Stimulated activated memory B cell treated with anti-CD40 and anti-IgM and Interleukin-4, amounts not matched to agents 10 μg/mL and 1 μg/mL and 100 μg/mL, for 72 hours (primary cell): Measurements from ENCODE around the gene DGCR2.
"Not testable (repeated sequence)": the region's sequence is repeated elsewhere in the genome, so short reads cannot be mapped to it uniquely, and the experiment has no call there.

Source experiments
- ATAC-seq: fragments of 150-1000 bp; cut with Tn5 transposase; 2 replicates; pipeline ENCODE4 v1.10.0; 2021
- H3K27ac Mint-ChIP-seq: one replicate; pipeline ENCODE4 v1.8.0; 2022; ENCODE audit warnings: mild to moderate bottlenecking, mixed read lengths
- H3K27me3 Mint-ChIP-seq: one replicate; pipeline ENCODE4 v1.8.0; 2022; ENCODE audit warnings: mixed read lengths
- H3K36me3 Mint-ChIP-seq: one replicate; pipeline ENCODE4 v1.8.0; 2022; ENCODE audit warnings: mixed read lengths
- H3K4me1 Mint-ChIP-seq: one replicate; pipeline ENCODE4 v1.8.0; 2022; ENCODE audit warnings: mixed read lengths
- H3K4me3 Mint-ChIP-seq: one replicate; pipeline ENCODE4 v1.8.0; 2022; ENCODE audit warnings: mild to moderate bottlenecking, moderate library complexity, mixed read lengths
- H3K9me3 Mint-ChIP-seq: one replicate; pipeline ENCODE4 v1.8.0; 2022; ENCODE audit warnings: mixed read lengths

Gene DGCR2

DNA sequence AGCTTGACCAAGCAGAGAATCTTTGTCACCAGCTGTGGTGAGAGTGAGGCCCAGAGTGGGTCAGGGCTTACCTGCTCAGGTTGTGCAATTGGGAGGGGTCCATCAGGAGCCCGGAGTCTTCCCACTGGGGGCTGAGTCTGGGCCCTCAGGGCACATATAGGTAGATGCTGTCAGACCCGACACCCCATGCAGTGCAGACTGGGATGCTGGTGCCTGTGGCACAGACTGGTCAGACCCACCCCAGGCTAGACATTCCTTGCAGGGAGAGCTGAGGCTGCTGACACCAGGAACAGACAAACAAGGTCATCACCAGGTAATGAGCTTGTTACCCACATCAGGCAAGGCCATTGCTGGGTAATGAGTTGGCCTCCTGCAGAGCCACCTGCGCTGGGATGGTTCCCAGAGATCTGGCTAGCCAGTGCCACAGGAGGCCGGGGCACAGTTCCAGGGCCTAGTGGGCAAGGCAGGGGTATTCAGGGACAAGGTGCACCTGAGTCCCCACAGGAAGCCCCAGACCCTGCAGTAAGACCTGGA lies 97.2 kb downstream of the DGCR2 start:
- ATAC-seq = not testable (repeated sequence)

DNA sequence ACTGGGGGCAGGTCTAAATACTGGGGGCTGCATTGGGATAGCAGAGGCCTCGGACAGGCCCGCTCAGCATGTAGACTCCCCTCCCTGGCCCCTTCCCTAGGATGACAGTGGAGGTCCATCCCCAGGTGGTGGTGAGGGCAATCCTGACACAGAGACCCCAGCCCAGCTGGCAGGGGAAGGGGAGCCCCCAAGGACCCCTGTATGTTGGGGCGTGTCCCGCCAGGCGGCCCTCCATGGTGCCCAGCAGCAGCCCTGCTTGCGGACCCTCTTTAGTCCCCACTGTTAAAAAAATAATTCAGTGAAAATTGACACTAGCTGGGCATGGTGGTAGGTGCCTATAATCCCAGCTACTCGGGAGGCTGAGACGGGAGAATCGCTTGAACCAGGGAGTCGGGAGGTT lies 98.3 kb downstream of the DGCR2 start:
- ATAC-seq, H3K4me3 Mint-ChIP-seq, H3K36me3 Mint-ChIP-seq, H3K27ac Mint-ChIP-seq, H3K9me3 Mint-ChIP-seq: not testable (repeated sequence)
- H3K4me1 Mint-ChIP-seq = peaks cover 11% of the 10 kb centered on the region
- peaks cover 59% of the 10 kb centered on the region for H3K27me3 Mint-ChIP-seq

More for the DNA sequence above, 97.2 kb downstream of the DGCR2 start:
- H3K4me3 Mint-ChIP-seq, H3K36me3 Mint-ChIP-seq, H3K9me3 Mint-ChIP-seq, H3K27ac Mint-ChIP-seq: not testable (repeated sequence)
- Mint-ChIP-seq H3K27me3 (peaks cover 51% of the 10 kb centered on the region), H3K4me1 (peaks cover 13% of the 10 kb centered on the region)

DNA sequence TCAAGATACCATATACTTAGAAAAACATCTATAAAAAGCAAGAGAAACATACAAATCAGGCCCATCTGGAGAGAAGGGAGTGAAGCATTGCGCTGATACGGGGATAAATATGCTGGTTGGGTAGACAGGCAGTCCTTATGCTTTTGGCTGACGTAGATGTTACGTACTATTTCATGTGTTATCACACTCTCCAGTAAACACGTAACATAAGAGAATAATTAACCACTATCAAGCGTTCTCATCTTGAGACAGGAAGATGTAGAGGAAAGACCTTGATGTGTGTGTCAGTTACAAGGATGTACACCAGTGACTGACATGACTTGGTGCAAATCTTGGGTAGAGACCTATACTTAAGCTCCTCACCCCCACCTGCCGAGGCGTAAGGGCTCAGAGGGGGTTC lies 99.5 kb downstream of the DGCR2 start:
- ATAC-seq = no peak

DNA sequence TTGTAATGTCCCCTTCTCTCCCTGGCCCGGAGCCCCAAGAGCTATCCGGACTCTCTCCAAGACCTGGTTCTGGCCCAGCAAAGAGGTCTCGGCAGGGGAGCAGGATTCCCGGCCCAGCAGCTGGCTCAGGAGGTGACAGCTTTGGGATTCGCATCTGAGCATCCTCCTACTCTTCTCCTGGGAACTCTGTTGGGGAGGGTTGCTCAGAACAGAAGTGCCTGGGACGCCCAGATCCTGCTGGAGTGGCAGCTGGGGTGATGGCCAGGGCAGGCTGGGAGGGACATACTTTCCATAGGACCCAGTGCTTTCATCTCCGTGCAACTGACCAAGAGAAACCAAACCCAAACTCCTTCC lies 102.6 kb downstream of the DGCR2 start:
- ATAC-seq = no peak
- H3K27me3 Mint-ChIP-seq = peaks cover 40% of the 10 kb centered on the region
- H3K4me1 Mint-ChIP-seq = no peaks in the 10 kb centered on the region
- H3K4me3 Mint-ChIP-seq = no peak overlapping the region
- H3K27ac Mint-ChIP-seq = no peak overlapping the region
- H3K36me3 Mint-ChIP-seq = no peaks in the 10 kb centered on the region
- no peaks in the 10 kb centered on the region for H3K9me3 Mint-ChIP-seq

More for the DNA sequence above, 99.5 kb downstream of the DGCR2 start:
- H3K4me3 Mint-ChIP-seq = no peak overlapping the region
- H3K27ac Mint-ChIP-seq = no peak overlapping the region
- peaks cover 6% of the 10 kb centered on the region for H3K4me1 Mint-ChIP-seq
- H3K27me3 Mint-ChIP-seq = peaks cover 54% of the 10 kb centered on the region
- H3K36me3 Mint-ChIP-seq = no peaks in the 10 kb centered on the region
- H3K9me3 Mint-ChIP-seq = no peaks in the 10 kb centered on the region

DNA sequence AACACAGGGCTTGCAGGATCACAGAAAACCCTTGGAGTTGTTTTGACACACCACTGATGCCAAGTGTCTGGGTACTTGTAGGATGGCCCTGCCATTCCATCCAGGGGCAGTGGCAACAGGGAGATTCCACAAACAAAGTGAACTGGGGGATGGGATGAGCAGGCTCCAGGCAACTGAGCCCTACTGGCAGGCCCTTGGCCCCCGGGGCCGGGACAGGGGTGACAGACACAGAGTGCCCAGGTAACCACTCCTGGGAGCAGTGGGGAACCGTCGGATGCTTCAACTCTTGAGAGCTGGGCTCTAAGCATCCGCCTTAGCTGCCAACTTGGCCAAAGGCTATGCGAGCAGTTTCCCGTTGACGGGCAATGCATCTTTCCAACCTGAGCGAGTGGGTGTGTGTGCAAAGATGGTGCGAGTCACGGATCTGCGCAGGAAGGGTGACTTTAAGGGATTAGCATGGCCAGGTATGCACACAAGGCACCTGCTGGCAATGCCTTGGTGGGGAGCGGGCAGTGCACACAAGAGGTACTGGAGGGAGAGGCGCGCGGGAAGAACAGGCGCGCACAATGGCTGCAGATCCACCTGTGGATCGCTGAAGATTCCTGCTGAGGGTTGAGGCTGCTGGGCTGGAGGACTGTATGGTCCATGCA lies 103.1 kb downstream of the DGCR2 start:
- Mint-ChIP-seq H3K27me3 (peaks cover 35% of the 10 kb centered on the region), H3K4me3 (no peak overlapping the region), H3K27ac (no peak overlapping the region), H3K4me1 (no peaks in the 10 kb centered on the region), H3K36me3 (no peaks in the 10 kb centered on the region), H3K9me3 (no peaks in the 10 kb centered on the region)
- peak; percentile 10 for ATAC-seq

DNA sequence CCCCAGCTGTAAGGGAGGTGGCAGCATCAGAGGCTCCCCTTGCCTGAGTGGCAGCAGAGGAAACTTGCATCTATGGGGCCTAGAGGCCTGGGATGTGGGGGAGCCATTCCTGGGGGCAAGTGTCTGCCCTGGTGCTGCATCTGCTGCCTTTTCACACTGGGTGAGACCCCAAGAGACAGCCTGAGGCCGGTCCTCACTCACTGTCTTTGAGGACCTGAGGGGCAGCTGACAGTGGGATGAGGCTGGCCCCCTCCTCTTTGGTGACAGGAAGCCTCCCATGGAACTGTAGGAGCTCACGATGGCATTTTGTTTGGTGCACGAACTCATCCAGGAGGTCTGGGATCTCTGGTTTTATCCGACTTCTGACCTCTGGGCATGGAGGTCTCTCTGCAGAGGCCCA lies 104.0 kb downstream of the DGCR2 start:
- peaks cover 26% of the 10 kb centered on the region for H3K27me3 Mint-ChIP-seq
- no peaks in the 10 kb centered on the region for H3K4me1 Mint-ChIP-seq
- no peak overlapping the region for H3K4me3 Mint-ChIP-seq

DNA sequence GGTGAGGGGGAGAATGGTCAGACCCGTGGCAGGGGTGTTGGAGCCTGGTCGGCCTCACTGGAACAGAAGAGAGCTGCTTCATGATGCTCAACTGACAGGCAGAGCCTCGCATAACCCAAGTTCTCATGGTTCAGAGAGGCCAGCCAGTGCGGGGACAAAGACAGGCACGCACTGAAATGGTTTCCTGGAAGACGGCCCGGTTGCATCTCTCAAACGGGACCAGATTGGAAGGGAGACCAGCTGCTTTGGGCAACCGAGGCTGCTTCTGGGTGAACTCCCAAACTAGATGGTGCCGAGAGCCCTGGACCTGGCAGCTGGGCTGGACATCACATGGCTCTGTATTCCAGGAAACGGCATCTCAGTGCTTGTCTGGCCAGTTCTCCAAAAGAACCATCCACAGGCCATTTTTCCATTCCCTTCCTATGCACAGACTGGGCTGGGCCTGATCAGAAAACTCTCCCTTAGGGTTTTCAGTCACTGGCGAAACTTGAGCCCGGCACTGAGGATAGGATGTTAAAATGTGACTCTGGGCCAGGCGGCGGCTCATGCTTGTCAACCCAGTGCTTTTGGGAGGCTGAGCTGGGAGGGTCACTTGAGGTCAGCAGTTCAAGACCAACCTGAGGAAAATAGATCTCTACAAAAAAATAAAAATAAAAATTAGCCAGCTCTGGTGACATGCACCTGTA lies 106.0 kb downstream of the DGCR2 start:
- H3K27me3 Mint-ChIP-seq = peaks cover 30% of the 10 kb centered on the region
- ATAC-seq = no peak
- H3K4me3 Mint-ChIP-seq = no peak overlapping the region
- no peaks in the 10 kb centered on the region for H3K4me1 Mint-ChIP-seq
- H3K27ac Mint-ChIP-seq = no peak overlapping the region
- no peaks in the 10 kb centered on the region for H3K36me3 Mint-ChIP-seq
- no peaks in the 10 kb centered on the region for H3K9me3 Mint-ChIP-seq

More for the DNA sequence above, 104.0 kb downstream of the DGCR2 start:
- Mint-ChIP-seq H3K36me3 (no peaks in the 10 kb centered on the region), H3K27ac (no peak overlapping the region), H3K9me3 (no peaks in the 10 kb centered on the region)
- no peak for ATAC-seq

DNA sequence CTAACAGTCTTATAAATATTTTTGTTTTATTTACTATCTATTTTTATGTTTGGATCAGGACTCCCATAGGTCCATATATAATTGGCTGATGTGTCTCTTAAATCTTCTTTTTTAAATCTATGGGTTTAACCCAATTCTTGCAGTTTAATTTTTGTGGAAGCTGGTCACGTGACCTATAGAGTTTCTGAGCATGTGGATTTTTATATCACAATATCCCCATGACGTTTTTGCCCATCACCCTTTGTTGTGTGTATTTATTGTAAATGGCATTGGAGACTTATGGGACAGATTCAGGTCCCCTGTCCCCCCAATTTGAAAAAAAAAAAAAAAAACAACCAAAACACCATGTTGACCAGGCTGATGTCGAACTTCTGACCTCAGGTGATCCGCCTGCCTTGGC lies 107.3 kb downstream of the DGCR2 start:
- no peak for ATAC-seq
- Mint-ChIP-seq H3K27me3 (peaks cover 27% of the 10 kb centered on the region), H3K27ac (no peak overlapping the region), H3K4me1 (no peaks in the 10 kb centered on the region), H3K9me3 (no peaks in the 10 kb centered on the region), H3K36me3 (no peaks in the 10 kb centered on the region), H3K4me3 (no peak overlapping the region)

DNA sequence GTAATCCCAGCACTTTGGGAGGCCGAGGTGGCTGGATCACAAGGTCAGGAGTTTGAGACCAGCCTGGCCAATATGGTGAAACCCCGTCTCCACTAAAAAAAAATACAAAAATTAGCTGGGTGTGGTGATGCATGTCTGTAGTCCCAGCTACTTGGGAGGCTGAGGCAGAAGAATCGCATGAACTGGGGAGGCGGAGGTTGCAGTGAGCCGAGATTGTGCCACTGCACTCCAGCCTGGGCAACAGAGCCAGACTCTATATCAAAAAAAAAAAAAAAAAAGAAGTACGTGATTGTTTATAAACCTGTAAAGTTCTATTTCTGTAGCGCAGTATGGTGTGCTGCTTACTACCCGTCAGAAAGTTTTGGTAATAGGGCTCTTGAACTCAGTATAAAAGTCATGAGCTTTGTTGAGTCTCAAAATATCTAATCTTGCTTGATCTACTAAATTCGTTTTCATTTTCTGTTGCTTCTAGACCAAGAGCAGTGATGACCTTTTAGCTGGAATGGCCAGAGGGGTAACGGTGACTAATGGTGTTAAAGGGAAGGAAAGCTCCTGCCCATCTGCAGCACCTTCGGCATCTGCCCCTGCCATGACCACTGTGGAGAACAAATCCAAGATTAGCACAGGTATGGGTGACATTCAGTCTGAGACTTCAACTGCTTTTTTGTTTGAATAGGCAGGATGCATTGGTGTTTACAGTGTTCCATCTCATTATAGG lies 108.2 kb downstream of the DGCR2 start:
- not testable (repeated sequence) for H3K4me1 Mint-ChIP-seq, ATAC-seq, H3K9me3 Mint-ChIP-seq, H3K4me3 Mint-ChIP-seq, H3K36me3 Mint-ChIP-seq, H3K27ac Mint-ChIP-seq
- peaks cover 22% of the 10 kb centered on the region for H3K27me3 Mint-ChIP-seq

DNA sequence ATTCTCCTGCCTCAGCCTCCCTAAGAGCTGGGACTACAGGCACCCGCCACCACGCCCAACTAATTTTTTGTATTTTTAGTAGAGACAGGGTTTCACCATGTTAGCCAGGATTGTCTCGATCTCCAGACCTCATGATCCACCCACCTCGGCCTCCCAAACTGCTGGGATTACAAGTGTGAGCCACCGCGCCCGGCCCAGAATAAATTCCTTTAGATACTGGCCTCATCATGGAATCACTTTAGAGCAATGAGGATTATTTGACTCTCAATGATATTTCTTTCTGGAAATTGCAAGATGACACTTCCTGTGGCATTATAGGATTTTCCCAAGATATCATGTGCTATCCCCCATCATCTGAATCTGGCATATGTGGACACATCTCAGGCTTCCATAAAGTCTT lies 108.8 kb downstream of the DGCR2 start:
- H3K4me3 Mint-ChIP-seq, H3K27ac Mint-ChIP-seq, ATAC-seq, H3K36me3 Mint-ChIP-seq, H3K4me1 Mint-ChIP-seq, H3K9me3 Mint-ChIP-seq: not testable (repeated sequence)
- peaks cover 21% of the 10 kb centered on the region for H3K27me3 Mint-ChIP-seq

DNA sequence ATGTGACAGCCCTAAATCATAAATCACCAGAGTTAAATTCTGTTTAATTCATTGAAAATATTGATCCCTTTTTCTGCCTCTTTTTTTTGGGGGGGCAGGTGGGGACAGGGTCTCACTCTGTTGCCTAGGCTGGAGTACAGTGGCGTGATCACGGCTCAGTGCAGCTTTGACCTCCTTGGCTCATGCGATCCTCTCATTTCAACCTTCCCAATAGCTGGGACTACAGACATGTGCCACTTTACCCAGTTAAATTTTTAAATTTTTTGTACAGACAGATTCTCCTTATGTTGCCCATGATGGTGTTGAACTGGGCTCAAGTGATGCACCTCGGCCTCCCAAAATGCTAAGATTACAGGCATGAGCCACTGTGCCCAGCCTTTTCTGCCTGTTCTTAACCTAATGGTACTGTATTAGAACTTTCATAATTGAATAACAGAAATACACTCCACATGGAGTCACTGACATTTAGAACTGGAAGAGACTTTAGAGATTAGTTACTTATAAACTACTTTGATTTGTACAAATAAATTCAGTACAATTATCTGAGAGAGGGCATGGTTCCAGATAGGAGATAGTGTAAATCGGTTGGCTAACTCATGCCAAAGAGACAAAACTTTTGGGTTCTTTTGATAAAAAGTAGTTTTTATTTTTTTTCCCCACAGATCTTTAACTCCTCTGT lies 109.8 kb downstream of the DGCR2 start:
- H3K27me3 Mint-ChIP-seq = peaks cover 20% of the 10 kb centered on the region
- H3K4me3 Mint-ChIP-seq = no peak overlapping the region
- no peaks in the 10 kb centered on the region for H3K36me3 Mint-ChIP-seq
- no peaks in the 10 kb centered on the region for H3K4me1 Mint-ChIP-seq
- ATAC-seq = no peak
- H3K9me3 Mint-ChIP-seq = no peaks in the 10 kb centered on the region
- no peak overlapping the region for H3K27ac Mint-ChIP-seq

DNA sequence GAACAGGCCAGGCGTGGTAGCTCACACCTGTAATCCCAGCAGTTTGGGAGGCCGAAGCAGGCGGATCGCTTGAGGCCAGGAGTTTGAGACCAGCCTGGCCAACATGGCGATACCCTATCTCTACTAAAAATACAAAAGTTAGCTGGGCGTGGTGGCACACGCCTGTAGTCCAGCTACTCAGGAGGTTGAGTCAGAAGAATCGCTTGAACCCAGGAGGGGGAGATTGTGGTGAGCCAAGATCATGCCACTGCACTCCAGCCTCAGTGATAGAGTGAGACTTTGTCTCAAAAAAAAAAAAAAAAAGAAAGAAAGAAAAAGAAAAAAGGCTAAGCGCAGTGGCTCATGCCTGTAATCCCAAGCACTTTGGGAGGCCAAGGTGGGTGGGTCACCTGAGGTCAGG lies 110.6 kb downstream of the DGCR2 start:
- not testable (repeated sequence) for H3K36me3 Mint-ChIP-seq, H3K9me3 Mint-ChIP-seq, H3K4me3 Mint-ChIP-seq, H3K27ac Mint-ChIP-seq, H3K4me1 Mint-ChIP-seq, ATAC-seq
- peaks cover 24% of the 10 kb centered on the region for H3K27me3 Mint-ChIP-seq

DNA sequence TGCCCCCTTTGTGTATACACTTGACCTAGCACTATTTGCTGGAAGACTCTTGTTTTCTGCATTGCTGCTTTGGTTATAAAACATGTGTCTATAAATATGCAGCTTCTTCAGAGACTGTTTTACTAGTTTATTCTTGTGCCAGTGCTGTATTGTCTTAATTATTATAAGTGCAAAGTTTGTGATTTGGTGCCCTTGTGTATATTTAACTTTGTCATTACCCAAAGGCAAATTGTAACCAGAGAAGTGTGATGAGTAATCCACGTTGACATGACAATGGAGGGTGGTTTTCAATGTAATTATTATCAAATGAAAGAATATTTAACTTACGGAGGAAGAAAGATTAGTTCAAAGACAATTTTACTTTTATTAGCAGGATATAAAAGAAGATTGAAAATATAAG lies 111.1 kb downstream of the DGCR2 start:
- Mint-ChIP-seq H3K27me3 (peaks cover 29% of the 10 kb centered on the region), H3K4me3 (no peak overlapping the region), H3K4me1 (no peaks in the 10 kb centered on the region), H3K9me3 (no peaks in the 10 kb centered on the region), H3K27ac (no peak overlapping the region), H3K36me3 (no peaks in the 10 kb centered on the region)
- no peak for ATAC-seq

DNA sequence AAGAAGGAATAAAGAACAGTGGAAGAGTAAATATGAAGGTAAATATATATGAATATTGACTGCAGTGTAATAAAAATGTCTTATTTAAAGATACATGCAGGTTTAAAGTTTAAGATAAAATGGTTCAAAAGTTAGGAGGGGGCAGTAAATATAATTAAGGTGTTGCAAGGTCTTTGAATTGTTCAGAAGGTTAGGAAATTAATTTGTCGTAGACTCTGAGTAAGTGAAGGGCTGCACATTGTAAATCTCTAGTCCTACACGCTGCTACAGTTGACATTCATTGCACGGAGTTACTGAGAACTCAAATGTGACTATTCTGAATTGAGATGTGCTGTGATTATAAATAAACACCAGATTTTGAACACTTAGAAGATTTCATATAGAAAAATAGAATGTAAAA lies 116.3 kb downstream of the DGCR2 start:
- Mint-ChIP-seq H3K27ac (no peak overlapping the region), H3K36me3 (no peaks in the 10 kb centered on the region), H3K4me3 (no peak overlapping the region), H3K27me3 (peaks cover 44% of the 10 kb centered on the region), H3K4me1 (no peaks in the 10 kb centered on the region), H3K9me3 (peaks cover 7% of the 10 kb centered on the region)
- no peak for ATAC-seq

DNA sequence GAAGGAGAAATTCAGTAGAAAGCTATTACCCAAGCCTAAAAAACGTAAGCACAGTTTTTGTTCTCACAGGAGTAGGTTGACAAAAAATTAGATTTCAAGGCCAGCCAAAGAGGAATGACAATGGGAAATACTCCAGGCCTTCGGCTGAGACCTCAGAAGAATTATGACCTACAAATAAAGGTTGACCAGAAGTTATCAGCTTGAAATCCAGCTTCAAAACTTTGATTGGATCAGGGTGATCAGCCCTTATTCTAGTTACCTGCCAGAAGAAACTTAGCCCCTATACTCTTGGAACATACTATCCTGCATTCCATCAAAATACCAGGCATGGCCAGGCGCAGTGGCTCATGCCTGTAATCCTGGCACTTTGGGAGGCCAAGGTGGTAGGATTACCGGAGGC lies 117.7 kb downstream of the DGCR2 start:
- ATAC-seq = no peak
- H3K27me3 Mint-ChIP-seq = peaks cover 39% of the 10 kb centered on the region
- H3K4me1 Mint-ChIP-seq = no peaks in the 10 kb centered on the region
- peaks cover 7% of the 10 kb centered on the region for H3K9me3 Mint-ChIP-seq
- H3K4me3 Mint-ChIP-seq = no peak overlapping the region
- no peaks in the 10 kb centered on the region for H3K36me3 Mint-ChIP-seq
- no peak overlapping the region for H3K27ac Mint-ChIP-seq
